BE2C (cell line): ENCODE results near the gene NECAB2.

Experiments
- DNase-seq: peaks from one replicate; pipeline ENCODE4 v3.0.0-alpha.2; 2020
- H3K27me3 ChIP-seq: fragments of 250-450 bp; sonication (Bioruptor Pico); 2 replicates; pipeline ENCODE4 v1.5.1; 2020; ENCODE audit warnings: mild to moderate bottlenecking
- H3K36me3 ChIP-seq: fragments of 250-450 bp; sonication (Bioruptor Pico); 2 replicates; pipeline ENCODE4 v1.5.1; 2020; ENCODE audit warnings: mild to moderate bottlenecking
- H3K4me1 ChIP-seq: fragments of 250-450 bp; sonication (Bioruptor Pico); 2 replicates; pipeline ENCODE4 v1.5.1; 2020
- H3K4me3 ChIP-seq: 2 replicates; pipeline ENCODE4 v1.5.1; 2011; ENCODE audit warnings: low read depth, low read length
- H3K9me3 ChIP-seq: fragments of 250-450 bp; sonication (Bioruptor Pico); 2 replicates; pipeline ENCODE4 v1.5.1; 2020
- TF ChIP-seq, protein P1 (sequence below): IDR thresholded peaks from 2 replicates; pipeline ENCODE4 v1.5.1; 2012; ENCODE audit warnings: mild to moderate bottlenecking, low read depth, low read length

Gene NECAB2

DNA sequence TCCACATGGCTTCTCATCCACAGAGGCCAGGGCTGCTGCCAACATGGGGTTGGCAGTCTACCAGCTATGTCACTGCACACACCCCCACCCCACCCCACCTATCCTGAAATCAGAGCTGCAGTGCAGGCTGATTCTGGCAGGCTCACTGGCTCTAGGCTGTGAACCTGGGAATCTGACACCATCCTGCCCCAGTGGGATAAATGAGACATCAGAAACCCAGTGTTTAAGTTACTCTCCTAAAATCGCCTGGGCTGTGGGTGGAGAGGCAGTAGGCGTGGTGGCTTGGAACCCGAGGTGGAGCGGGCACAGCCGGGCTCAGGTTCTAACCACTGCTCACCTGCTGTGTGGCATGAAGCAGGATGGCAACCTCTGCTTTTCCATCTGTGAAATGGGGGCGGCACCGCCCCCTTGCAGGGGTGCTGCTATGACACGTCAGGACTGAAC, 69.0 kb downstream of the NECAB2 start:
- TF ChIP-seq, protein P1, sequence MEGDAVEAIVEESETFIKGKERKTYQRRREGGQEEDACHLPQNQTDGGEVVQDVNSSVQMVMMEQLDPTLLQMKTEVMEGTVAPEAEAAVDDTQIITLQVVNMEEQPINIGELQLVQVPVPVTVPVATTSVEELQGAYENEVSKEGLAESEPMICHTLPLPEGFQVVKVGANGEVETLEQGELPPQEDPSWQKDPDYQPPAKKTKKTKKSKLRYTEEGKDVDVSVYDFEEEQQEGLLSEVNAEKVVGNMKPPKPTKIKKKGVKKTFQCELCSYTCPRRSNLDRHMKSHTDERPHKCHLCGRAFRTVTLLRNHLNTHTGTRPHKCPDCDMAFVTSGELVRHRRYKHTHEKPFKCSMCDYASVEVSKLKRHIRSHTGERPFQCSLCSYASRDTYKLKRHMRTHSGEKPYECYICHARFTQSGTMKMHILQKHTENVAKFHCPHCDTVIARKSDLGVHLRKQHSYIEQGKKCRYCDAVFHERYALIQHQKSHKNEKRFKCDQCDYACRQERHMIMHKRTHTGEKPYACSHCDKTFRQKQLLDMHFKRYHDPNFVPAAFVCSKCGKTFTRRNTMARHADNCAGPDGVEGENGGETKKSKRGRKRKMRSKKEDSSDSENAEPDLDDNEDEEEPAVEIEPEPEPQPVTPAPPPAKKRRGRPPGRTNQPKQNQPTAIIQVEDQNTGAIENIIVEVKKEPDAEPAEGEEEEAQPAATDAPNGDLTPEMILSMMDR = no peak
- H3K4me3 ChIP-seq = no peak overlapping the region
- no peaks in the 10 kb centered on the region for H3K4me1 ChIP-seq
- peaks cover 36% of the 10 kb centered on the region for H3K27me3 ChIP-seq
- H3K36me3 ChIP-seq = no peaks in the 10 kb centered on the region
- no peak for DNase-seq
- H3K9me3 ChIP-seq = no peaks in the 10 kb centered on the region

DNA sequence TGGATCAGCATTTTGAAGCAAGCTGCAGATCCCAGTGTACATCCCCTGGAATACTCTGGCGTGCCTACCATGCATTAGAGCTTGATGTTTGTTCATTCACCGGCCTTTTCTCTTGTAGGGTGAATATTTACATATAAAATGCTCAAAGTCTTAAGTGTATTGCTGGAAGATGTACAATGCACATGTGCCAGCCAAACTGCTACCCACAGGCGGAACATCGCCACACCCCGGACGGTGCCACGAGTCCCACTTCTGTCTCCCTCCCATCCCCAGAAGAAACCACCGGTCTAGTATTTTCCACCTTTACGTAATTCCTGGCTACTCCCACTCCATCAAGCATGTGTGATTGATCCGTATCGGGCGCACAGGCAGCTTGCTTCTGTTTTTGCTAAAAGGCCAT, 70.4 kb downstream of the NECAB2 start:
- no peak for DNase-seq
- TF ChIP-seq, protein P1 = no peak
- H3K4me1 ChIP-seq = no peaks in the 10 kb centered on the region
- no peaks in the 10 kb centered on the region for H3K9me3 ChIP-seq
- peaks cover 51% of the 10 kb centered on the region for H3K27me3 ChIP-seq
- H3K4me3 ChIP-seq = no peak overlapping the region
- H3K36me3 ChIP-seq = no peaks in the 10 kb centered on the region

DNA sequence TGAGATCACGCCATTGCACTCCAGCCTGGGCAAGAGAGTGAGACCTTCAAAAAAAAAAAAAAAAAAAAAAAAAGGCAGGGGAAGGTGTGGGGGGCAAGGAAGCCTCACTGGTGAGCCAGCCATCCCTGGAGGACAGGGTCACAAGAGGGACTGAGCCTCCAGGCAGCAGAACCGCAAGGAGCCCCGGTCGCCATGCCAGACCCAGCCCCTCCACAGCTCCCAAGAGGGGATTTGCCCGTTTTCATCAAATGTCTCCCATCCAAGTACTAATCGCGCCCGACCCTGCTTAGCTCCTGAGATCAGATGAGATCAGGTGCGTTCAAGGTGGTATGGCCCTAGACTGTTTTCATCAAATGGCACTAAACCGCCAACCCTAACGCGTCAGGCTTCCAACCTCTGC, 71.7 kb downstream of the NECAB2 start:
- no peak for DNase-seq
- Histone ChIP-seq H3K27me3 (peaks cover 60% of the 10 kb centered on the region), H3K36me3 (no peaks in the 10 kb centered on the region), H3K9me3 (no peaks in the 10 kb centered on the region), H3K4me3 (no peak overlapping the region), H3K4me1 (no peaks in the 10 kb centered on the region)
- TF ChIP-seq, protein P1 = no peak

DNA sequence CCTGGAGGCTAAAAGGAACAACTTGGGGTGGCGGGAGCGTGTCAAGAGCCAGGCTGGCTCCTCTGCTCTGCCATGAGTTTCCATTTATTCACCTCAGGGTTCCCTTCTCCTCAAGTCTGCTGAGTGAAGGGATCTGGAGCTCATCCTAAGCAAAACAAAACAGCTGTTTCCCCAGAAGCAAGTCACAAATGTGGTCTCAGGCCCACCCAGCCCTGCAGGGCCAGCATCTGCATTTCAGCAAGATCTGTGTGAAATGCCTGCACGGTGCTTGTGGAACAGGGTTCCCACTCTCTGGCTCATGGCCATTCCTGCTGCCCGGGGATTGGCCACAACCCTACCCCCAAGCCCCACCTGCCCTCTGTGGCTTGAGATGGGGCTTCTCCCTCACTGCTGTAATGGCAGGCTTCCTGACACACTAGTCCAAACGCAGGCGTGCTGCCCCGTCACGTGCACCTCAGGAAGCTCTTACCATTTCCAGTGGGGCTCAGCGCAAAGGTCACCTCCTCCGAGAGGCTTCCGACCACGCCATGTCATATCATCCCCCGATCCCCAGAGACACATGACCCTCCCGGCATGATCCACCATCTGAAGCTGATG, 72.3 kb downstream of the NECAB2 start:
- H3K9me3 ChIP-seq = no peaks in the 10 kb centered on the region
- no peaks in the 10 kb centered on the region for H3K4me1 ChIP-seq
- no peaks in the 10 kb centered on the region for H3K36me3 ChIP-seq
- H3K4me3 ChIP-seq = no peak overlapping the region
- H3K27me3 ChIP-seq = peaks cover 60% of the 10 kb centered on the region
- DNase-seq = no peak
- TF ChIP-seq, protein P1 = no peak

DNA sequence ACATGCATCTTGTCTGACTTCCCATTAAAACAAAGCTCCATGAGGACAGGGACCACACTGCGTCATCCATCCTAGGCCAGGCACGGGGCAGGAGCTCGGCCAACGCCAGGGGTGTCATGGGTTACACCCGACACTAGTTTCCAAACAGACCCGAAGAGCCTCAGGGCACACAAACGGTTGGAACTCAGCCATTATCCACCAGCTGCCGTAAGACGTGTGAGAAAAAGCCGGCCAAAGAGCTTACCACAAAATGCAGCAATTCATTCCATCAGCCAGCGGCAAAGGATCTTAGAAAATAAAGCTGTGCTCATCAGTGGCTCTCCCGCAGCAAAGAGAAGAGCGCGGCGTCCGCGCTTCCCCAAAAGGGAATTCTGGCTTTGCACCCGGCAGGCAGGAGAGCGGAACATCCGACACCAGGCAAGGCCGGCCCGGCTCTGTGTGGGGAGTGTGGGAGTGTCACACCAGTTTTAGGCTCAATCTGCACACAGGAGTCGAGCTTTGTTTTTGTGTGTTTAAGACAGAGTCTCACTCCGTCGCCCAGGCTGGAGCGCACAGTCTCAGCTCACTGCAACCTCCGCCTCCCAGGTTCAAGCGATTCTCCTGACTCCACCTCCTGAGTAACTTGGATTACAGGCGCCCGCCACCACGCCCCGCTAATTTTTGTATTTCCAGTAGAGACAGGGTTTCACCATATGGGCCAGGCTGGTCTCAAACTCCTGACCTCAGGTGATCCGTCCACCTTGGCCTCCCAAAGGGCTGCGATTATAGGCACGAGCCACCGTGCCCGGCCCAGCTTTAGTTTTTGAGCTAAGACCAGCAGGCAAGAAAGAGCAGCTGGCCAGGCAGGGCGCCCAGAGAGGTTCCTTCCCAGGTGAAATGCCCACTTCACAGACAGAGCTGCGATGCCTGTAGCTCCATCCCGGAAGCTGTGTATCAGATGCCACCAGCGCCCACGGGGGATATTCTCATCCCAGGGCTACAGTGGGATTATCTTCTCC, 73.1 kb downstream of the NECAB2 start:
- Histone ChIP-seq H3K4me1 (no peaks in the 10 kb centered on the region), H3K27me3 (peaks cover 60% of the 10 kb centered on the region), H3K9me3 (no peaks in the 10 kb centered on the region), H3K36me3 (no peaks in the 10 kb centered on the region), H3K4me3 (no peak overlapping the region)
- TF ChIP-seq, protein P1 = no peak
- peak; percentile 38 for DNase-seq

DNA sequence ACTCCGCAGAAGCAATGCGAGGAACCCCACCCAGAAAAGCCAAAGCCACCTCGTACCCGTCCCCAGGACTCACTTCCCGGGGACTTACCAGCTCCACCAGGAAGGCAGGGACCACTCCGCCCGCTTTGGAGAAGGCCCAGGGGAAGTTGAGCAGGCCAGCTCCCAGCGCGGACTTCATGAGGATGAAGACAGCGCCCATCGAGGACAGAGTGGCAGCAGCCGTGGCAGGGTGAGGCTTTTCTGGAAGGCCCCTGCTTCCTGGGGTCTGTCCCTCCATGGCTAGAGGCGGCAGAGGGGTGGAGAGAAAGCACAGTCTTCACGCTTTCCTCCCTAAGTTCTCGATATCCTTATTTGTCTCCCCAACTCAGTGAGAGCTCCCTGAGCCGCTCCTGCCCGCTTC, 73.8 kb downstream of the NECAB2 start:
- no peak overlapping the region for H3K4me3 ChIP-seq
- no peaks in the 10 kb centered on the region for H3K36me3 ChIP-seq
- no peak for DNase-seq
- TF ChIP-seq, protein P1 = no peak
- H3K27me3 ChIP-seq = peaks cover 60% of the 10 kb centered on the region
- no peaks in the 10 kb centered on the region for H3K9me3 ChIP-seq
- H3K4me1 ChIP-seq = no peaks in the 10 kb centered on the region
